CD4-positive, alpha-beta T cell treated with Interleukin-15 for 4 hours (primary cell): Measurements from ENCODE around the gene RPTOR.
A peak's percentile ranks its signal among the peaks of the same experiment; 100 is the strongest.
"Not testable (repeated sequence)": the region's sequence is repeated elsewhere in the genome, so short reads cannot be mapped to it uniquely, and the experiment has no call there.

Source experiments
- DNase-seq: peaks from one replicate; pipeline ENCODE4 v3.0.0-alpha.2; 2020; ENCODE audit warnings: low spot score

The RPTOR gene

DNA sequence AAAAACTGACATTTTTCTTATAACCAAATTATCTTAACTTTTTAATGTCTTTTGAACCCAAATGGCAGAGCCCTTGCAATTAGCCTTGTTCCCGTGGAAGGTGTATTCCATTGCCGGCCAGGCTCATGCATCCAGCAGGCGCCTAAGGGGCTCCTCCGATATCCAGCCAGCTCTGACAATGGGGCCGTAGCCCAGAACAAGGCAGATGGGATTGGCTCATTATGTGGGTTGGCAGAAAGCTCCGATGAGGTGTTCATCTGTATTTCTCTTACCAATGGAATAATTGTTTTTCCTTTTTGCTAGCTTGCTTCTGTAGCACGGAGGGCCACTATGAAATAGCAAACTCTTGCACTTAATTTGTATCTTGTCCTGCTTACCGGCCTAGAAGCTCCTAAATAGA lies 238.8 kb downstream of the RPTOR start:
- no peak for DNase-seq

DNA sequence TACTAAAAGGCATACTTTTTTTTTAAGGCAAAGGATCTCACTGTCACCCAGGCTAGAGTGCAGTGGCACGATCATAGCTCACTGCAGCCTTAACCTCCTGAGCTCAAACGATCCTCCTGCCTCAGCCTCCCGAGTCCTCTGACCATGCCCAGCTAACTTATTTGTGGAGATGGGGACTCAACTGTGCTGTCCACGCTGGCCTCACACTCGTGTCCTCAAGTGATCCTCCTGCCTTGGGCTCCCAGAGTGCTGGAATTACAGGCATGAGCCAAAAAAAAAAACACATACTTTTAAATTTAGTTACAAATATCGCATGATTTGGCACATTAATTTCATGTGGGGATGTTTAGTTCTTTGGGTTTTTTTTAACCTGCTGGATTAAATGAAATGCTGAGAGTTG lies 239.3 kb downstream of the RPTOR start:
- no peak for DNase-seq

DNA sequence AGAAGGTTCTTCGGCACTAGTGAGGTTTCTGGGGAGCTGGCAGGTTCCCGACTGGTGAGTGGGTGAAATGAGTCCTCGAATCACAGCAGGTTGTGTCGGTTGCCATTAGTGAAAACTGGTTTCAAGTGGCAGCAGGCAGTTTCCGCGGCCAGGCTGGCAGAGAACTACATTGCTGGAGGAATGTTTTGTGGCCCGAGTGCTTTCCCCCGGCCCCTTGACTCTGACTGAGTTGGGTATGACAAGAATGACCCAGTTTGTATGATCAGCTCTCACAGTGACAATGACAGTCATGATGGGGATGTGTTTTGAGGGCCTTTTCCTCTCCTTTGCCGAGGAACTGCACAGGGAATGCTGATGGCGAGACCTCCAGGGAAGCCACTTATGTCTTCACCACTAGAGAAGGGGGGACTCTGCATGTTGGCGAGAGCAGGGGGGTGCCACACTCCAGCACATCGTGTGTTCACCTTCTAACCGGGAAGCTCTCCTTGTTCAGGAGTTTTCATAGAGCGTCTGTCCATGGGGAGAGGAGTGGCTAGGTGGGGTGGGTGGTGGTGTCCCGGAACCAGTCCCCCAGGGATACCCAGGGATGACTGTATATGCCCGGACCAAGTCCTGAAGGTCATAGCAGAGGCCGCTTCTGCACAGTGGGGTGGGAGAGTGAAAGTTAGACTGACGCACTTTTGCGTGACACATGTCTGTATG lies 241.0 kb downstream of the RPTOR start:
- peak; percentile 10 for DNase-seq

GRCh38 chr17:80786470-80786869 lies 241.8 kb downstream of the RPTOR start:
- no peak for DNase-seq

DNA sequence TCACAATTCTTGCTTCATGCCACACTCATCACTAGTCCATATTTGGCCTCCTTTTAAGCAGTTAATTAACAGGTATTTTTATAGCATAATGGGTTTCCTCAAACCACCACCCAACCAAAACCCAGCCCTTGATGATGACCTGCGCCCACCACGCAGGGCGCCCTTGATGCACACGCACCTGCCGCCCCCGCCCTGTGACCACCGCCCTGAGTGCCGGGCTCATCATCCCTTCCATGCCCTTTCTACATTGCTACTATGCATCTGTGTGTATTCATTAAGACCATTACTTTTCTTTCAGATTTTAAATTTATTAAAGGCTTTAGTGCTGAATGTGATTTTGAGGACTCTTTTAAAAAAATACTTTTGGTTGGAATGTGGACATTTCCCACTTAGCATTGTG lies 242.2 kb downstream of the RPTOR start:
- no peak for DNase-seq

GRCh38 chr17:80787881-80788280 lies 243.2 kb downstream of the RPTOR start:
- no peak for DNase-seq

DNA sequence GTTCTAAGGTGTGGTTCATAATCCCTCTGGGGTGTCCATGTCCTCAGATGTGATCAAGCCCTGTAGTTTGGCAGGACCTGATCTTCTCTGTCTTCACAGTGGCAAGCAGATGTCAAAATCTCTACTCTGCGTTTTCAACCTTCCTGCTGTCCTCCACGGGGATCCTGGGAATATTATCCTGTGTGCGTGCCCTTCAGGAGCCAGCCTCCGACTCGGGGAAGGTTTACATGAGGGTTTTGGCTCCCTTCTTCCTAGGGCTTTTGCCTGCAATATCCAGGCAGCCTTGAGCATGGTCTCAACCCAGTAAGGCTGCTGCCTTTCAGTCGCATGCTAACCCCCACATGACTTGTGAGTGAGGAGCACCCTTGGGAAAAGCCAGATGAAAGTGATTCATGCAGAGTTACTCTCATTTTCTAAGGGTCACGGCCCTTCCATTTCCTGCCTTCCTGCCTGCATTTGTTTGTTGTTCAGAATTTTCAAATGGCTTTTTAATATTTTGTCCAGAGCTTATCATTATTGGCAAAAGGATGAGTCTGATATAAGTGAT lies 244.8 kb downstream of the RPTOR start:
- no peak for DNase-seq

DNA sequence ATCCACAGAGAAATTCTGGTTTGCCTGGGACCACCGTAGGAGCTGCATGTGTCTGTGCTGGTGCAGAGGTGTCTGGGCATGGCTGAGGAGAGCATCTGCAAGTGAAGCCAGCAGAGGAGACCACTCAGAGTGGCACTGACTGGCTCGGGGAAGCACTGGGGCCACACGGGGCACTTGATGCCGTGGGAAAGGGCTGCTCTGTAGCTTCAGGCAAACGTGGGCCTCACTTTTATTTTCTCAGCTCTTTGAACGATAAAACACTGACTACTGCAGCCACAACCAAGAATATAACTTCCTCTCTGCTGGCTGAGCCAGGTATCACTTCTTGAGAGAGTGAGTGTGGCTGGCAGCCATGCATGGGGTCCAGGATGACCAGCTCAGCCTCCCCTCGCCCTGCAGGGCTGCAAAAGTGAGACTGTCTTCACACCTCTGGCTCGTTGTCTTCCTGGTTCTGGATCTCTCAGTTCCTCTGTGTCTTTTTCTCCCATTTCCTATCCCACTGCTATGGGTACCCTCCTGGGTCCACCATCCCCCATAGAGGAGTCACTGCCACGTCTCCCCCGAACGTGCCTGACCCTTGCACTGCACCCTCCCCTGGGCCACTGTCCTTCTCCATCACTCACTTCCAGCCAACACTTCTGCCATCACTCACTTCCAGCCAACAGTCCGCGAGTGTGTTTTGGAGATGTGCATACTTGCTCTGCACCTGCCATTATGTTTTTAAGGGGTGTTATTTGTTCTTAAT lies 245.6 kb downstream of the RPTOR start:
- peak; percentile 53 for DNase-seq

DNA sequence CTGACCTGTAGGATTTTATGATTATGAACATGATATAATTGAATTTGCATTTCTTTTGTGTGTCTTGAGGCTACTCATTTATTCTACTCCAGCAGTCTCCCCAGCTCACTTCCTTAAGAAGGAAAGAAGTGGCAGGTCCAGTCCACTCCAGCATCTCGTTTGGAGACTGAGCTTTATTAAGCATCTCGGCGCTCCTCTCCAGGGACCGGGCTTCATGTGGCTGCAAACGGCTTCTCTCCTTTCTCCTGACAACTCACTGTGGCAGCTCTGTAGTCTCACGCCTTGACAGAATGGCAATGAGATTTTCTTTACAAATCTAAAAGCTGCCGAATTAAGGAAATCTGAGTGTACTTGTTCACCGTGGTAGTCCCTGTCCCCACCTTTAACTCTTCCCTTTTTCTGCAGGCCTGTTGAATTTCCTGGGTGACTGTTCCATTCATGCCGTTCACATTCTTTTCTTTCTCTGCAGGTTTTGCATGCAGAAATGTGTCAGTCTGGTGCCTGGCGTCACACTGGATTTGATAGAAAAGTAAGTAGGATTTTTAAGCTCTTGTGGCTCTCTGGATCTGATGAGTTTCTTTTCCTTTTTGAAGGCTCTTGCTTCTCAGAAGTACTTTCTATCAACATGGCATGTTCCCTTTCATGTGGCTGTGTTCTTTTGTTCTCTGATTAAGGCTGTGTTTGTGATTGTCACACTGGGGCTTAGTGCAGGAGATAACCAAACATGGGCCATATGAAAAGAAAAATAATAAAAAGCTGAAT lies 246.5 kb downstream of the RPTOR start:
- peak; percentile 70 for DNase-seq

GRCh38 chr17:80791758-80792284 lies 247.2 kb downstream of the RPTOR start:
- peak; percentile 58 for DNase-seq

DNA sequence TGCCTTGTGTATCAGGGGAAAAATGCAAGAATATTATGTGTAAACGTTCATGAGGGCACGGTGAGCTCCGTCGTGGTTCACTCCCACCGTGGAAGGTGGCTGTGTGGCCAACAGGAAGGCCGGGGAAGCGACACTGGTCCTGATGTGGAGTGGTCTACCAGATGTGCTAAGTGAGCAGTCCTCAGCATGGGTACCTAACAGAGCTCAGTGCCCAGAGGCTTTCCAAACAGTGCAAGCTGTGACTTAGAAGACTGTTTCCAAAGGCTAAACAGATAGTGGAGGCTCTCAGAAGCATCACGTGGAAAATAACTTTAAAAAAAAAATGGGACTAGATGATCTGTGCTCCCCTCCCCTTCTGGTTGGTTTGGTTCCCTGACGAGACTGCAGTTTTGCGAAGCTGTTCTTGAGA lies 247.7 kb downstream of the RPTOR start:
- no peak for DNase-seq

GRCh38 chr17:80793421-80793820 lies 248.8 kb downstream of the RPTOR start:
- no peak for DNase-seq

DNA sequence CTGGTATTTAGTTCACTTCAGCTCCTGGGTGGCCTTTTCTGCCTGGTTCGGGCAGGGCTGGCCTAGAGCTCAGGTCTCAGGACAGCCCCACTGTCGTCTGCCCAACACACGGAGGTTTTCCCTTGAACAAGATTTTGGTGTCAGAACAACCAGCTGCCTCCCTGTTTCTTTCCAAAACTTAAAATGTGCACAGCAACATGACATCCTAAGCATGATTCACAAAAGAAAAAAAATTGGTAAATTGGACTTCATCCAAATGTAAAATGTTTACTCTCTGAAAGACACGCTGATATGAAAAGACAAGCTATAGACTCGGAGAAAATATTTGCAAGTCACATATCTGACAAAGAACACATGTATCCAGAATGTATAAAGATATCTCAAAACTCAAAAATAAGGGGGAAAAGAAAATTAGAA lies 249.2 kb downstream of the RPTOR start:
- DNase-seq: no peak

- no peak for DNase-seq
Measured at GRCh38 chr17:80794281-80795089, 249.8 kb downstream of the RPTOR start.

DNA sequence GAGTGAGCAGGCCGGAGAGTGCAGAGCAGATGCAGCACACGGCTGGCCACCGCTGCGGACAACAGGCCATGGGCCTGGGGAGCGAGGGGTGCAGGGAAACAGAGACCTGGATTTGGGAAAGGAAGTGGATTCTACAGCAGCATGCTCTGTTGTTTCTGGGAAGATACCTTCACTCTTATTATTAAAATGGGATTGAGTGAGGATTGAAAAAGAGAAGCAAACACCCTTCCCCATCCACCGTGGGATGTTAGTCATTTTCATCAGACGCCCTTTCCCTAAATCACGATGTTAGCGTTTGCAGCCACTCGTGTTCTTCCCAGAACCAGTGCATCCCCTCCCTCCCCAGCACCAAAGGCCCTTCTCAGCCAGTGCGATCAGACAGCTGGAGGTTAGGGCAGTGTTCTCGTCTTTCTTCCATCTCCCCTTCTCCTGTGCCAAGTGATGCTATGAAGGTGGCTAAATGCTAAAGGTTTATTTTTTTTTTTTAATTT lies 250.5 kb downstream of the RPTOR start:
- DNase-seq: no peak

GRCh38 chr17:80795754-80796153 lies 251.1 kb downstream of the RPTOR start:
- no peak for DNase-seq

DNA sequence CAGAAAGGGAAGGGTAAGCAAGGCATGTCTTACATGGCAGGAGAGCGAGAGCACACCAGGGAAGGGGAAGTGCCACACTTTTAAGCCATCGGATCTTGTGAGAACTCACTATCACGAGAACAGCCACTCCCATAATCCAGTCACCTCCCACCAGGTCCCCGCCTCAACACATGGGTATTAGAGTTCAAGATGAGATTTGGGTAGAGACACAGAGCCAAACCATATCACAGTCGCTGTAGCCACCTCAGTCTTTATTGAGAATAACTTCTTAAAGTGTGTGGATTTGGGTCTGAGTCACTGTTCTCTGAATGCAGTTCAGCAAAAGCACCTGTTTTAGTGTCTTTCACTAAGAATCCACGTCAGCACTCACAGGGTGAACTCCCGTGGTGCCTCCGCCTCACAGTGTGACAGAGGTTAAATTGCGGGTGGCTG lies 251.8 kb downstream of the RPTOR start:
- DNase-seq: no peak

- not testable (repeated sequence) for DNase-seq
Measured at GRCh38 chr17:80797222-80797621, 252.6 kb downstream of the RPTOR start.

DNA sequence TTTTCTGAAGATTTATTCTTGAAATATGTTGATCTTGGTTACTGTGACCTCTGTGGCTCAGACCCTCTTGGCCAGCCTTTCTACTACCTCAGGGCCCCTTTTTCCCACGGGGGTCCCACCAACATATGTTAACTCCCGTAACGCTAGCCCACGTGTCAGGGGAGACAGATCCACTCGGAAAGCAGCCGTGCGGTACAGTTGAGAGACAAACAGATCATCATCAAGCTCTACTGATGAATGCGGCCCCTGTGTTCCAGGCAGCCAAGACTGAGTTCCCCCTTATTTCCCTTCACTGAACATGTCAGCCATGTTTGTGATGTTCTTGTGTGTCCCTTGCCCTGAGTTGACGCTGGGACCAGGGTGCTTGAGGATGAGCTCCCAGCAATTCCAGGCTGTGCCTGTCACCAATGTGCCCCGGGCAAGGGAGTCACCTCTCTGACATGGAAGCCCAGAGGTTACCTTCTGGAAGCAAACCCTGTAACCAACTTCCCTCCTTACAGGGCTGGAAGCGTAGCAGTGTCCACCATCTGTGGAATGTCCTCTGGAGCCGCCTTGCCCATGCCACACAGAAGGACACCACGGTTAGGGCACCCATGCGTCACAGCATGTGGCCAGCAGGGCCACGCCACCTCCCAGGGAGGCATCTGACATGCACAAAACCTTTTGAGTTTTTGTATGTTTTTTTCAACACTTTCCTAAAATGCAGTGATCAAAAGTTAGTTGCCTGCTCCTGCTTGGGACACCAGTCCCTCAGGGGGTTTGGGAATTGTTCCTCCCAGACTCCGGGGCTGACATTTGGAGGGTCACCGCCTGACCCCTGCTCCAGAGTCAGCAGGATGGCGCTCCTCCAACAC lies 253.3 kb downstream of the RPTOR start:
- DNase-seq: no peak
